Stimulated activated CD8-positive, alpha-beta memory T cell treated with anti-CD3 and anti-CD28 coated beads, Interleukin-7, amount 100 ng/mL, for 4 hours (primary cell): Measurements from ENCODE around the gene ATP2C2.

ENCODE experiments used
- DNase-seq, 2 donors: peaks; one replicate each; pipeline ENCODE4 v3.0.0-alpha.2; 2020; ENCODE audit warnings: low read depth in 2 of 2

The ATP2C2 gene

DNA sequence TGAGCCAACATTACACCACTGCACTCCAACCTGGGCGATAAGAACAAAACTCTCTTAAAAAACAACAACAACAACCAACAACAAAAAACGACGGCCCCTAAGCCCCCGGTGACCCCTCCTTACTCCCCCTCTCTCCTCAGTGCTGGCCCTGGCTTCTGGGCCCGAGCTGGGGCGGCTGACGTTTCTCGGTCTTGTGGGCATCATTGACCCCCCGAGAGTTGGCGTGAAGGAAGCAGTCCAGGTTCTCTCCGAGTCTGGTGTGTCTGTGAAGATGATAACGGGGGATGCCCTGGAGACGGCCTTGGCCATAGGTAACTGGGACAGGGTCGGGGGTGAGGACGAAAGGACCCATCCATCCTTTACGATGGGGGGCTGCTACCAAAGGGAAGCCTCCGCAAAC is 83.4 kb downstream of the ATP2C2 start:
- no peak for DNase-seq

DNA sequence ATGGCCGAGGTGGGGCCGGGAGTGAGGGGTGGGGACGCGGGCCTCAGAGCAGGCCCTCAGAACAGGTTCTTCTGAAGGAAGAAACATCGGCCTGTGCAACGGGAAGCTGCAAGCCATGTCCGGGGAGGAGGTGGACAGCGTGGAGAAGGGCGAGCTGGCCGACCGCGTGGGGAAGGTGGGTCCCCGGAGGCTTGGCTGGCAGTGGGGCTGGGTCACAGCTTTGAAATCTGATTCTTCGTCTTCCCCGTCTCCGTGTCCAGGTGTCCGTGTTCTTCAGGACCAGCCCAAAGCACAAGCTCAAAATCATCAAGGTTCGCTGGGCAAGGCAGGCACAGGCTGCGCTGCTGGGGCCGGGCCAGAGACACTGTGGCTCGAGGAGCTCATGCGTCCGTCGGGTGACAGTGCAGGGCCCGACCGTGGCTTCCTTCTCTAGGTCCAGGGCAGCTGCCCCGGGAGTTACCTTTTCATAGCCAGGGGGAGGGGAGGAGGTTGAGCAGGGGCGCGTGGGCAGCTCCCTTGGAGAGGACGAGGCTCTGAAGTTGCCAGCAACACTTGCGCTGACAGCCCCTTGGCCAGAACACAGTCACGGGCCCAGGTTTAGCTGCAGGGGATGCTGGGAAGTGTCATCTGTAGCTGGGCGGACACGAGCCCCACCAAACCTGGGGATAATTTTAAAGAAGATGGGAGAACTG is 84.9 kb downstream of the ATP2C2 start:
- DNase-seq, result no peak

DNA sequence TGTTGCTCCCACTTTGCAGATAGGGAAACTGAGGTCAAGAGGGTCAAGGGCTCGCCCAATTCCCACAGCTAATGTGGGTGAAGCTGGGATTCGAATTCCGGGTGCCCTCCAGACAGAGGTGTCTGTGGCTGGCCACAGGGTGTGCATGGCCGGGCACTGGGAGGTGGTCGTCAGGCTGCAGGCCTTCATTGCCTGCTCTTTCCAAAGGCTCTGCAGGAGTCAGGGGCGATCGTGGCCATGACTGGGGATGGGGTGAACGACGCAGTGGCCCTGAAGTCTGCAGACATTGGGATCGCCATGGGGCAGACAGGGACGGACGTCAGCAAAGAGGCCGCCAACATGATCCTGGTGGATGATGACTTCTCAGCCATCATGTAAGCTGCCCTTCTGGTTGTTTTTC is 86.3 kb downstream of the ATP2C2 start:
- no peak for DNase-seq

DNA sequence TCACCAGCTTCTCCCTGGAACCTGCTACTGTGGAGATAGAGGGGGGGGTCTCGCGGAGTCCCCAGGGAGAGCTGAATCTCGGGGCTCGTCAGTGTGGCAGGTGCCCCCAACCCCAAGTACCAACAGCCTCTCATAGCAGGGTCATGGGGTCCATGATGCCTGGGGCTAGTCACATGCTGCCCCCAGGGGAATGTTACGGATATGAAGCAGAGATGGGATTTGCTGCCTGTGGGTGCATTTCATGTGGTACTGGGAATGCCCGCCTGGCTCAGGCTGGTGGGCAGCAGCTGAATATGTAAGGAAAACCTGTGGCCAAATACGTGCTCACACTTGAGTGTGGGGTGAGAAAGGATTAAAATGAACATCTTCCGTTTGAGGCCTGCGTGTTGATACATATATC is 86.7 kb downstream of the ATP2C2 start:
- no peak for DNase-seq

DNA sequence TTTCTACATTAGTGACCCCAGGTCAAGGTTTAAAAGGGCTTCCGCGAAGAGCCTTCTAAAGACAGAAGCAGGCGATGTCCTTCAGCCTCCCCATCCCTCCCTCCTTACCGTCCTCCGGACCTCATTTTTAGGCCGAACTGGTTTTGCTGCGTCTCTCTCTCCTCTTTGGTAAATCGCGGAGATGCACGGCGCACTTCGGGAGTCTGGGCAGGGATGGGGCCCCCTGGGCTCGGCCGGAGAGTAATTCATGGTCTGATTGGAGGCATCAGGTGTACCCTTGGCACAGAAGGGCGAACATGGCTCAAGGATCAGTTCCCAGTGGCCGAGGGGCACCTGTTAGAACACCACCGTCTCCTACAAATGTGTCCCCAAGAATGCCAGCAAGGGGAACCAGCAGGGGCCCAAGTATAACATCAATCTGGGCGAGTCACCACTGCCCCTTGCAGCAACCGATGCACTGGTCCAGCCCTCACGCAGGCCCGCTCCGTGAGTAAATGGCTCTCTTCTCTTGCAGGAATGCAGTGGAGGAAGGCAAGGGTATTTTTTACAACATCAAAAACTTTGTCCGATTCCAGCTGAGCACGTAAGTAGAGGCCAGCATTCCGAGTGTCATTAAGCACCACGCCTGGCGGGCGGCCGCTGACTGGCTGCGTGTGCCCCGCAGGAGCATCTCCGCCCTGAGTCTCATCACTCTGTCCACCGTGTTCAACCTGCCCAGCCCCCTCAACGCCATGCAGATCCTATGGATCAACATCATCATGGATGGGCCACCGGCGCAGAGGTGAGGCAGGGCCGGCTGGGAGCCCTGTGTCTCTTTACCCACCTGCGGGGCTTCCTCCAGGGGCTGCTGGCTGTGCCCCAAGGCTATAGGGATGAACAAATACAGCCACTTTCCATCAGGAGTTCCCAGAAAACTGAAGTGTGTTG is 90.5 kb downstream of the ATP2C2 start:
- no peak for DNase-seq

DNA sequence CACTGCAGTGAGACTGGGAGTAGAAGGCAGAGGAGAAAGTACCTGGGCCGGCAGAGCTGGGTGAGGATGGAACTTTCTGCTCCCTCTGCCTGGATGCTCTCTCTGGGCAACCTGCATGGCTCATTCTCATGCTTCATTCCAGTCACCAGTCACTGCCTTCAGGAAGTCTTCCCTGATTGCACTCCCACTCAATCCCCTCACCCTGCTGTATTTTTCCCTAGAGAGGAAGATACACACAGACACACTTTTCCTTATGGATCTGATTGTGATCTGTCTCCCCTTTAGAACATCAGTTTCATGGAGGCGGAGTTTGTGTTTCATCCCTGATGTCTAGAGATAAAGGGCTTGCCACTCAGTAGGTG is 91.2 kb downstream of the ATP2C2 start:
- DNase-seq, result no peak

DNA sequence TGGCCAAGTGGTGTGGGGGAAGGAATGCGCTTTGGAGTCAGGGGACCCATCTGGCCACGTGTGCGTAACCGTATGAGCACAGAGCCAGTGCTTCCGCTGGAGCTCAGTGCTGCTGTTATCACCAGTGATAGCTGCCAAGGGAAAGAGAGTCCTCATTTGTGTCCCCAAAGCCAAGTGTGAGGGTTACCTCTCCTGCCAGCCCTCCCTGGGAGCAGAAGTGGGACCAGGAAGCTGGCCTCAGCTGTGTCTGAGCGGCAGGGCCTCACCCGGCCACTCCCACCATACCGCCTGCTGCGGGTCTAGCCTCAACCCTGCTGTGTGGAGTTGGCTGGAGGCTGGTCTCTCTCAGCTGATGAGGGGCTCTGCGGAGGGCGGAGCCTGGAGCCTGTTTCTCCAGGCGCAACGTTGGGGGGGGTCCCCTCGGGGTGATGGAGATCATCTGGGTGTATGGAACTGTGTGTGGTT is 91.6 kb downstream of the ATP2C2 start:
- DNase-seq, result no peak

DNA sequence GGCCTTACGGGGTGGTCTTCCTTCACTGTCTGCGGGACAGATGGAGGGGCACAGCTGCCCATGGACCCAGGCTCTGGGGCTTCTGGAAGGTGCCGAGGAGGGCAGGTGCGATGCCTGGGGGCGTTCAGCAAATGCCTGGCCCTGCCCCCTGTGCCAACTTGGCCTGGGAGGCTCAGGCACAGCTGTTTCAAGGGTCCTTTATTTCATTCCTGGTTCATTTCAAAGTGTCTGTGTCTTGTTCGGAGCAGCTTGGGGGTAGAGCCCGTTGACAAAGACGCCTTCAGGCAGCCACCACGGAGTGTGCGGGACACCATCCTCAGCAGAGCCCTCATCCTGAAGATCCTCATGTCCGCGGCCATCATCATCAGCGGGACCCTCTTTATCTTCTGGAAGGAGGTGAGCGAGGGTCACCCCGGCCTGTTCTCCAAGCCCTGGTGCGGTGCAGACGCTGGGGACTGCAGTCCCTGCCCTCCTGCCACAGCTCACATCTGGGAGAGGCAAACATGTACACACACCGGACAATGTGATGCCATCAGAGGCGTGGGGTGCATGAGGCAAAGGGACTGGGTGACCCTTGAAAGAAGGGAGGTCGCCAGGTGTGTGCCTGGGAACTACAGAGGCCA is 92.2 kb downstream of the ATP2C2 start:
- DNase-seq, result no peak

DNA sequence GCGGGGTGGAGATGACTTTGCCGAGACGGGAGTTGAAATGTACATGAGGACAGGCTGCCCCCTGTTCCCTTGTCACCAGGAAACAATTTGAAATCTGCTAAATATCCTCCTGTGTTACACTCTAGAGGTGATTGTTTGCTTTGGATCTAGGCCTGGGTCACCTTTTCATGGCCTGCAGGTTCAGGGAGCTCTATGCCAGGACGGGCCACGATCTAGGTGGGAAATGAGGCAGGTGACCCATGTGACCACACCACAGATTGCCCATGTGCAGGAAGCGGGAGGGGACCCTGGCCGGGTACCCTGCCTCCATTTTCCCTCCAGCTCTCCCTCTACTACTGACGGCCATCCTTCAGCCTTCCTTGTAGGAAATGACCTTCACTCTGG is 92.7 kb downstream of the ATP2C2 start:
- DNase-seq, result no peak

DNA sequence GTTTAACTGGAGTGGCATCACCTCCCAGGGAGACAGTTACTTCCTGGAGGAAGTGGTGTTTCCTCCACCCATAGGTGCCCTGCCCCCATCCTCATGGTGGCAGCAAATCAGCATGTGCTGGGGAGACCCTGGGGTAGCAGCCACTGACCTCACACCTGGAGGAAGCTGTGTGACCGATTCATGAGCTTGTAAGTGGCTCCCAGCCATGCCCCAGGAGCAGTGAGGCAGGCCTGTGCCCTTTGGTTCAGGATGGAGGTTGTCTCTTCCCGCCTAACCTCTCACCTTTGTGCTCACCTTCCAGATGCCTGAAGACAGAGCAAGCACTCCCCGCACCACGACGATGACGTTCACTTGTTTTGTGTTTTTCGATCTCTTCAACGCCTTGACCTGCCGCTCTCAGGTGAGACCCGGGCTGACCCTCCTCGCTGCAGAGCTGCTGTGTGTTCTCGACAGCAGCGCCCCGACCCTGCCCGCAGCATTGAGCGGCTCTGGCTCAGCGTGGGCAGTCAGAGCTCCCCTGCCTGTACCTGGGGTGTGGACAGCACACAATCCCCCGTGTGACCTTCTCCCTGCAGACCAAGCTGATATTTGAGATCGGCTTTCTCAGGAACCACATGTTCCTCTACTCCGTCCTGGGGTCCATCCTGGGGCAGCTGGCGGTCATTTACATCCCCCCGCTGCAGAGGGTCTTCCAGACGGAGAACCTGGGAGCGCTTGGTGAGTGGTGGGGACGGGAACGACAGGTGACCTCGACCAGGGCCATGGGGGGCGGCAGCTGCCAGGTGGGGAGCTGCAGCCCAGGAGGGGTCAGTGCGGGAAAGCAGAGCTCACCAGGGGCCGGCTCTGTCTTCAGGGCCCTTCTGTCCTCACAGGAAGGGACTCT is 93.3 kb downstream of the ATP2C2 start:
- no peak for DNase-seq

DNA sequence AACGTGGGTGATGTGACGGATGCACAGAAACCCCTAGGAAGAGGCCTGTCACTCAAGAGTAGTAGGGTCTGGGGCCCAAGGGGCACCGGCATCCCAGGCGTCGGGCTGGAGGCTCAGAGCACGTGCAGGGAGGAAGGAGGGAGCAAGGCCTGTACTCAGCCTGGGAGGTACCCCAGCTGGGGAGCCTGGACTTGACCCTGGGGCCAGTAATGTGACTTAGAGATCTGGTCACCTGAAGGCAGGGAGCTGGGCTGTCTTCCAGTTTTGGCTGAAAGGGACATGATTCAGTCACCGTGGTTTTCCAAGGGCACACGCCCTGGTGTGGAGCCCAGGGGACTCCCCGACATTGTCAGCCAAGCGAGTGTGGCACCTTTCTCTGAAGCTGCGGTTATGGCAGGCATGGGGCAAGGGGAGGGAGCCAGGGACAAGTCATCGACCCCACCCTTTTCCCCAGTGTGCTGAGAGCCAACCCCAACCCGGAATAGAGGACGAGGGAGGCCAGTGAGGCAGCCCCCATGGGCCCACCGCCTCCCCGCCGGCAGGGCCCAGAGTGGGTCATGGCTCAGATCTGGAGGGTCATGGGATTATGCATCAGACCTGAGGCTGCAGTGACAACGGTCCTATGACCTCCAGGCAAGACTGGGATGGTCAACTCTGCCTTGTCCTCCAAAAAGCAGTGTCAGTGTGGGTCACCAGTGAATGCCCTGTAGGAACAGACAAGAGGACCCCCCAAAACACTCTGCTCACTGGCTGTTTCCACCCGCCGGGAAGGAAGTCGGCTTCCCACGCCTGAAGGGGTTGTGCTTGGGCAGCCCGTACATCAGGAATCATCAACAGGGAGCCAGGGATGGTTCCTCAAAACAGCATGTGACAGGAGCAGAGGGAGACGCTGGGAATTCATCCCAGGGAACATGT is 94.2 kb downstream of the ATP2C2 start:
- DNase-seq, result no peak

DNA sequence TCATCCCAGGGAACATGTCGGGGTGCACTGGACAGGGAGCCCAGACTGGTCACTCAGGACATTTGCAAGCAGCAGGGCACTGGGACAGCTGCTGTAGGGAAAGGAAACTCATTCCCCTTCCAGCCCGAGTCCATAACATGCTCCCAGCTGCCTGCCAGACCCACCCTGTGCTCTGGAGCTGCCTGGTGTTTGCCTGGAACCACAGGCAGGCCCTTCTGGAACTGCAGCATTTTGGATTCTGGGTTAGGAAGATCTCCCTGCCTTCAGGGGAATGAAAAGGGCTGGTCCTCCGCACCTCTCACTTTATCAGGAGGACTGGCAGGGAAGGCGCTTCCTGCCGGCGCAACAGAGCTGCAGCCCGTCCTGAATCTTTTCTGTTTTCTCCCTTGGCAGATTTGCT is 94.9 kb downstream of the ATP2C2 start:
- no peak for DNase-seq

DNA sequence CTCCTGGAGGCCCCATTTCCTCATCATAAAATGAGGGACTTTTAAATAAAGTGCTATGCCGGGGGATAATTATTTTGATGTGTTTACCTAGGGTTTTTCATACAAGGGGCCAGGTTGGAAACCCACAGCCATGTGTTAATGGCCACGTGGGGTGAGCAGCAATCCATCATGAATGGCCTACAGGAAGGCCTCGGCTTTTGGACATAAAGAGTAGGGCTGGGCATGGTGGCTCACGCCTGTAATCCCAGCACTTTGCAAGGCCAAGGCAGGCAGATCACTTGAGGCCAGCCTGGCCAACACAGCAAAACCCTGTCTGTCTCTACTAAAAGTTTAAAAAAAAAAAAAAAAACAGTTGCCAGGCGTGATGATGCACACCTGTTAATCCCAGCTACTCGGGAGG is 95.8 kb downstream of the ATP2C2 start:
- no peak for DNase-seq

DNA sequence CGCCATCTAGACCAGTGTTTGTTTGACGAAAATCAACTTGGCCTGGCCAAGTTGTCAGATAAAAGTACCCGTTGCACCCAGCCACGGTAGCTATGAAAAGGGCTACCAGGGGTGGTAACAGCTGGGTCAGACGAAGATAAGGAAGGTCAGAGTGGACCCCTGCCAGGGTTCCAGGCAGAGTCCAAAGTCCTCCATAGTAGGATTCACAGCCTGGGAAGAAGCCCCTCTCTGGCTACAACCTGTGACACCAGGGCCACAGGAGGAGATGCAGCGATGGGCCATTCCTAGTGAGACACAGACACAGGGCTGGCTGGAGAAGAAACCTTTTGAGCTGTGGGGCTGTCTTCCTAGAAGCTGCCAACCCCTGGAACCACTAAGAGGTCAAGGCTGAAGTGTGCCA is 96.8 kb downstream of the ATP2C2 start:
- no peak for DNase-seq

DNA sequence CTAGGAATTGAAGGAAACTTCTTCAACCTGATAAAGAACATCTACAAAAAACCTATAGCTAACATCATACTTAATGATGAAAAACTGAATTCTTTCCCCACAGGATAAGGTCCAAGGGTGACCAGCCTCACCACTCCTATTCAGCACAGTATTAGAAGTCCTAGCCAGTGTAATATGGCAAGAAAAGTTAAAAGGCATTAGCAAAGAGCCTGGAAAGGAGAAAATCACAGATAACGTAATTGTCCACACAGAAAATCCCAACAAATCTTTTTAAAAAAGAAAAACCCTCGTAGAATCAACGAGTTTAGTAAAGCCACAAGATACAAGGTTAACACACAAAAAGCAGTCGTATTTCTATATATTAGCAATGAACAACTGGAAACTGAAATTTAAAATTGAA is 98.4 kb downstream of the ATP2C2 start:
- no peak for DNase-seq

DNA sequence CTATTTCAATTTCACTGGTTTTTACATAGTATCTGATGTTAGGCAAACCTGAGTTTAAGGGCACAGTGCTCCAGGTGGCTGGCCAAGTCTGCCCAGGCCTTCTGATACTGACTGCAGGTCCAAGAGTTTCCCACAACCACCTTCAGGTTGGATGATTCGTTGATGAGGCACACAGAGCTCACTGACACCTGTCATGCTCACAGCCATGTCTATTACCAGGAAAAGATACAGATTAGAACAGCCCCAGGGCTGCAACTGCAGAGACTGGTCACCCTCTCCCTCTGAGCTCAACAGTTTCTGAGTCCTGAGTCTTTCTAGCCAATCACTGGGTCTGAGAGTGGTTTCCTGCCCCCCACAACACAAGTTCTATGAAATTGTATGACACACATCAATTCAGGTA is 98.9 kb downstream of the ATP2C2 start:
- no peak for DNase-seq

DNA sequence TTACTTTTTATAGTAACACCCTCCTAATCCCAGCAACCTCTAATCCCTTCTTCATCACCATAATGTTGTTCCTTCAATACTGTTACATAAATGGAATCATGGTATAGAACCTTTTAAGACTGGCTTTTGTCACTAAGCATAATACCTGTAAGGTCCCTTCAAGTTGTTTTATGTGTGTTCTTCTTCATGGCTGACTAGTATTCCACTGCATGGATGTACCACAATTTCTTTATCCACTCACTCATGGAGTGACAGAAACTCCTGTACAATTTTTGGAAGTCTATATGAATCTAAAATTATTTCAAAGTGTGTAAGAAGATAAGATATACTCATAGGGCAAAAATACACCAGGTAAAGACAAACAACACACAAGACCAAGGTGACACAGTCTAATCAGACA is 99.4 kb downstream of the ATP2C2 start:
- no peak for DNase-seq

DNA sequence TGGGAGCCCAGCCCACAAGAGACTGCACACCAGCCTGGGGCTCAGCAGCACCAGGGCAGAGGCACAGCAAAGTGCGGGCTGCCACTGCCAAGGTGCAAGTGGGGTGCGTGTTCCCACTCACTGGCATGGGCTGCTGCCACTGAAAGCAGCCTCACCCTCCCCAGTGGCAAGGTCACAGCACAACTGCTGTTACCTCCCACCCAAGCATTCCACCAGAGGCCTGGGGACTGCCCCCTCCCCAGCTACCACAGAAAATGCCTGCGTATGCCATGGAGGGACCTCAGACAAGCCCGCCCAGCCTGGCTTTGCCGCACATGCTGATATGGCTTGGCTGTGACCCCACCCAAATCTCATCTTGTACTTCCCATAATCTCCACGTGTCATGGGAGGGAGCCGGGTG is 103.0 kb downstream of the ATP2C2 start:
- DNase-seq, result no peak

DNA sequence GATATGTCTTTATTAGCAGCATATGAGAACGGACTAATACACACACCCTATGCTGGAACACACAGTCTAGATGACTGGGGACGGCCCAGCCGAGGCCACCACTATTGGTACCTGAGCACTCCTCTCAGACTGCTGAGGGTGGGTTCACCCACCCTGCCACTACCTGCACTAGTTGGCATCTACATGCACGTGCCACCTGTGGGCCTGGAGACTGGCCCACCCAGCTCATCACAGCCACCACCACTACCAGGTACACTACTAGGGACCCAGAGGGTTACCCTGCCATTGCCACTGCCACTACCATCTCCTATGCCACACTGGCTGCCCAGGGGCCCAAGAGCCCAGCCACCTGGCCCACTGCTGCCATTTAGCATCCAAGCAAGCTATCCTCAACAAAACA is 103.6 kb downstream of the ATP2C2 start:
- no peak for DNase-seq

DNA sequence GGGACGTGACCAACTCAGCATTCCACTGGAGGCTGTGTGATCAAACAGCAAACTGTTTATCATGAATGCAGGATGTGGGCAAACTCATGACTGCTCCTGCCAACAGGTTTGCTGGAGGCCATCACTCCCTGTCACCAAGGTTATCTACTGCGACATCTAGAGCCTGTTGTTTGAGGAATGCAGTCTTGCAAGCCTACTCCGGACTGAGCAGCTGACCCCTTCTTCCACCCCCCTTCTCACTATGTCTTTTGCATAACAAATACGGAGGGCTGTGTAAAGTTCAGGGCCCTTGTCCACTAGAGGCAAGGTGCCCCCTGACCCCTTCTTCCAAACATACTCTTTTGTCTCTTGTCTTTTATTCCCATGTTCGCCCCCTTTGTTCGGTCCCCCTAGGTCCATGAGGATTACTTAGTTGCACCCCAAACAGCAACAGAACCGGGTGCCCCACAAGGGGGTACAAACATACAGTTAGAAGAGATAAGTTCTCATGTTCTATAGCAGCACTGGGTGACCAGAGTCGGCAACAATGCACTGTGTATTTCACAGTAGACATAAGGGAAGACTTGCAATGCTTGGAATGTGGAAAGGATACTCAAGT is 107.4 kb downstream of the ATP2C2 start:
- DNase-seq, result no peak
